Endothelial cell of umbilical vein (primary cell): ENCODE data around the gene GLOD4. TPM values are rescaled to one million over a fixed set of nuclear protein-coding genes. Genes with fewer than 3 reads are reported as not detected.

ENCODE experiments used
- BruUV-seq: library from RNA; stranded (reverse); fragments of 400-500 nt; replicated peaks from 2 replicates; lab custom pipeline; 2021; lab: Mats Ljungman, UMichigan
- CTCF ChIA-PET: fragments of 300-600, 350-600 bp; sonication (Branson Sonifier 250); formaldehyde crosslinking; loops from one replicate; lab custom pipeline; 2021; ENCODE audit warnings: antibody characterized with exemption, inconsistent platforms; lab: Charles Lee
- POLR2A ChIA-PET: fragments of 300-600, 350-600 bp; sonication (Branson Sonifier 250); formaldehyde crosslinking; loops from one replicate; lab custom pipeline; 2021; ENCODE audit warnings: antibody characterized with exemption, inconsistent platforms; lab: Charles Lee
- DNase-seq: peaks from one replicate; pipeline ENCODE4 v3.0.0-alpha.2; 2011; ENCODE audit warnings: low read depth, low spot score
- FAIRE-seq: peaks from 2 replicates; lab custom pipeline; 2011; peaks lifted over from hg19 to GRCh38; lab: Jason Lieb, UNC
- H2AFZ ChIP-seq: 2 replicates; pipeline ENCODE4 v1.6.0; 2012; ENCODE audit warnings: low read depth, low read length, control low read depth, inconsistent platforms
- H3K27ac ChIP-seq: 2 replicates; pipeline ENCODE4 v1.5.1; 2011; ENCODE audit warnings: low read depth, mild to moderate bottlenecking, control low read depth, low read length, moderate library complexity; ENCODE audit not compliant: insufficient read depth
- H3K27me3 ChIP-seq, 2 experiments: 2 replicates each; pipeline versions ENCODE4 v1.6.0 to v1.6.1; 2011; ENCODE audit warnings: low read length in 2 of 2, mixed read lengths in 1 of 2; ENCODE audit not compliant: control insufficient read depth in 2 of 2, insufficient read depth in 2 of 2
- H3K36me3 ChIP-seq, 2 experiments: 2 replicates in 1 of 2; 3 replicates in 1 of 2; pipeline ENCODE4 v1.5.1; 2011; ENCODE audit warnings: low read length in 2 of 2, mild to moderate bottlenecking in 1 of 2, moderate library complexity in 1 of 2; ENCODE audit not compliant: control insufficient read depth in 2 of 2, insufficient read depth in 2 of 2; ENCODE audit errors: extremely low read depth in 1 of 2
- H3K4me1 ChIP-seq: 3 replicates; pipeline ENCODE4 v1.5.1; 2011; ENCODE audit warnings: mild to moderate bottlenecking, low read length; ENCODE audit not compliant: control insufficient read depth, insufficient read depth; ENCODE audit errors: extremely low read depth
- H3K4me2 ChIP-seq: 2 replicates; pipeline ENCODE4 v1.6.1; 2011; ENCODE audit warnings: low read length, control low read depth, mixed read lengths; ENCODE audit not compliant: insufficient read depth
- H3K4me3 ChIP-seq, 3 experiments: fragments of 200-600 bp in 1 of 3; sonication (generic), shearing (Covaris generic) in 1 of 3; replicated peaks in 1 of 3; 2 replicates each; pipeline ENCODE4 v1.5.1; 2011 to 2016; ENCODE audit warnings: control low read depth in 3 of 3, low read length in 3 of 3, mild to moderate bottlenecking in 2 of 3, inconsistent platforms in 1 of 3, low read depth in 1 of 3, moderate library complexity in 1 of 3; ENCODE audit not compliant: insufficient read depth in 1 of 3
- H3K79me2 ChIP-seq: 2 replicates; pipeline ENCODE4 v1.6.0; 2012; ENCODE audit warnings: low read length, inconsistent platforms; ENCODE audit not compliant: control insufficient read depth, insufficient read depth
- H3K9ac ChIP-seq: replicated peaks from 2 replicates; pipeline ENCODE3; 2011; ENCODE audit warnings: low read length, control low read depth; ENCODE audit not compliant: insufficient read depth; ENCODE audit errors: extremely low read depth
- H3K9me1 ChIP-seq: replicated peaks from 3 replicates; pipeline ENCODE4 v1.6.0; 2011; ENCODE audit warnings: mild to moderate bottlenecking, low read length; ENCODE audit not compliant: control insufficient read depth, insufficient read depth; ENCODE audit errors: extremely low read depth
- H3K9me3 ChIP-seq: replicated peaks from 2 replicates; pipeline ENCODE4 v1.5.1; 2012; ENCODE audit warnings: low read length, inconsistent platforms; ENCODE audit not compliant: control insufficient read depth, insufficient read depth
- H4K20me1 ChIP-seq: replicated peaks from 2 replicates; pipeline ENCODE3; 2011; ENCODE audit warnings: mild to moderate bottlenecking, low read length; ENCODE audit not compliant: control insufficient read depth, insufficient read depth; ENCODE audit errors: extremely low read depth
- CTCF ChIP-seq, 2 donors: IDR thresholded peaks; 1 replicate in 1 of 2; 2 replicates in 1 of 2; pipeline ENCODE4 v1.5.1; 2011; ENCODE audit warnings: low read length in 2 of 2, mild to moderate bottlenecking in 2 of 2, moderate library complexity in 2 of 2, control low read depth in 1 of 2, inconsistent platforms in 1 of 2, low read depth in 1 of 2; ENCODE audit not compliant: insufficient read depth in 1 of 2; ENCODE audit errors: extremely low read depth in 1 of 2
- EZH2 ChIP-seq: IDR thresholded peaks from 2 replicates; pipeline ENCODE4 v1.6.1; 2012; ENCODE audit warnings: borderline replicate concordance, low read depth, mild to moderate bottlenecking, moderate library complexity, low read length, inconsistent platforms; ENCODE audit not compliant: severe bottlenecking
- FOS ChIP-seq: IDR thresholded peaks from 2 replicates; pipeline ENCODE4 v1.6.1; 2011; ENCODE audit warnings: mild to moderate bottlenecking, low read length, moderate library complexity, borderline replicate concordance; ENCODE audit not compliant: insufficient read depth
- GATA2 ChIP-seq: IDR thresholded peaks from 2 replicates; pipeline ENCODE4 v1.7.0; 2011; ENCODE audit warnings: low read depth, mild to moderate bottlenecking, moderate library complexity, mixed read lengths, low read length; ENCODE audit not compliant: insufficient read length, insufficient read depth
- JUN ChIP-seq: IDR thresholded peaks from 2 replicates; pipeline ENCODE4 v1.6.1; 2011; ENCODE audit warnings: borderline replicate concordance, low read depth; ENCODE audit not compliant: insufficient read length, insufficient read depth
- MAX ChIP-seq: IDR thresholded peaks from 2 replicates; pipeline ENCODE4 v1.6.1; 2011; ENCODE audit not compliant: insufficient read depth, insufficient read length
- MYC ChIP-seq: IDR thresholded peaks from one replicate; pipeline ENCODE4 v1.6.1; 2011; ENCODE audit warnings: mild to moderate bottlenecking, low read depth, low read length
- POLR2A ChIP-seq: IDR thresholded peaks from 2 replicates; pipeline ENCODE4 v1.6.1; 2012; ENCODE audit warnings: low read depth, mild to moderate bottlenecking, control low read depth, low read length
- POLR2AphosphoS5 ChIP-seq: IDR thresholded peaks from 2 replicates; pipeline ENCODE4 v1.6.1; 2012; ENCODE audit warnings: low read depth, mild to moderate bottlenecking, control low read depth, low read length, moderate library complexity; ENCODE audit not compliant: insufficient read depth
- dilution Hi-C: fragments of 300-500 bp; cut with MboI; formaldehyde crosslinking; loops from one replicate; pipeline ENCODE4 v1.15.0; 2019; ENCODE audit warnings: low sequenced_read_pairs; ENCODE audit not compliant: extremely low pct_ligation_motif_present
- intact Hi-C: fragments of 100-400 bp; cut with micrococcal nuclease; formaldehyde crosslinking; loops from one replicate; pipeline ENCODE4 v1.10.0; 2022
- polyA plus RNA-seq, 4 experiments: library from polyadenylated mRNA; depleted of rRNA in 3 of 4; stranded (reverse) in 3 of 4; unstranded in 1 of 4; fragments of >200 nt; gene quantifications; 2 replicates each; pipeline versions ENCODE4 v1.2.1 to v1.2.3, GENCODE V29; 2011 to 2012; ENCODE audit warnings: missing spikeins in 1 of 4
- total RNA-seq: library from RNA; stranded (reverse); gene quantifications from 2 replicates; pipeline ENCODE4 v1.2.3, GENCODE V29; 2021

Gene GLOD4
- total and polyA plus RNA-seq, 2 donors (not counting 3 experiments of a cell fraction or from before 2014, with no cell fraction given): 41.3 to 84.2 TPM

- CTCF ChIA-PET: interaction anchor here (0.8 to 15.3 kb wide), 13 partner anchors 9 to 261 kb away, joined by 3 to 341 read pairs (median 5); partner anchors contain the start of genes NXN and TIMM22
- POLR2A ChIA-PET: no interaction called here
- intact Hi-C loops: loop anchor here (1.0 kb wide), 2 partner anchors 85 to 186 kb away; no protein-coding TSS in a partner anchor
- TF ChIP-seq POLR2AphosphoS5 (no peak), JUN (no peak), EZH2 (no peak), MAX (no peak), POLR2A (no peak), GATA2 (no peak), FOS (no peak), CTCF (IDR thresholded peaks at IDR 0.05; ENCODE audit: extremely low read depth in 1 of 2, insufficient read depth in 1 of 2, low read depth in 1 of 2, low read length in 2 of 2) (no peak), MYC (no peak)
- FAIRE-seq (peak; percentile 18), DNase-seq (no peak)
- Histone ChIP-seq H3K4me3 (peak overlapping the region in 2 of 3 experiments; percentile 12 to 24), H4K20me1 (no peaks in the 10 kb centered on the region), H3K36me3 (peaks cover 3 to 11% of the 10 kb centered on the region in 2 experiments), H3K9me3 (no peaks in the 10 kb centered on the region), H3K9ac (peak overlapping the region; percentile 5), H3K4me2 (peak overlapping the region; percentile 70), H3K27ac (no peak overlapping the region), H2AFZ (peak overlapping the region; percentile 14), H3K79me2 (no peaks in the 10 kb centered on the region), H3K9me1 (no peaks in the 10 kb centered on the region), H3K4me1 (peaks cover 10% of the 10 kb centered on the region), H3K27me3 (no peaks in the 10 kb centered on the region)
- dilution Hi-C loops: loop anchor here (25.0 kb wide), 1 partner anchor 192 kb away; the partner anchor contains the start of genes NXN and TIMM22
- no TSS peak for BruUV-seq
These were observed 13.2 kb upstream of the GLOD4 start for GRCh38 chr17:795276-795675.
